CD4-positive, alpha-beta memory T cell (primary cell): ENCODE measurements around the gene PACRG. TPM values are rescaled to one million over a fixed set of nuclear protein-coding genes. Genes with fewer than 3 reads are reported as not detected.

ENCODE experiments used
- CTCF ChIA-PET: fragments of 350-600 bp; sonication (Branson Sonifier 250); formaldehyde crosslinking; loops from one replicate; lab custom pipeline; 2021; ENCODE audit warnings: inconsistent platforms; ENCODE audit not compliant: partially characterized antibody; lab: Charles Lee
- POLR2A ChIA-PET: fragments of 350-600 bp; sonication (Branson Sonifier 250); formaldehyde crosslinking; loops from one replicate; lab custom pipeline; 2021; ENCODE audit not compliant: partially characterized antibody; lab: Charles Lee
- DNase-seq, 5 donors: peaks; one replicate each; pipeline versions ENCODE4 v3.0.0 to v3.0.0-alpha.2; 2020 to 2022; ENCODE audit warnings: mixed read lengths in 1 of 5
- H3K27ac ChIP-seq: one replicate; pipeline ENCODE4 v1.7.0; 2013; ENCODE audit warnings: low read depth, low read length
- H3K27me3 ChIP-seq: 2 replicates; pipeline ENCODE4 v1.7.0; 2013; ENCODE audit warnings: mild to moderate bottlenecking, low read length, moderate library complexity; ENCODE audit not compliant: insufficient read depth
- H3K36me3 ChIP-seq: 2 replicates; pipeline ENCODE4 v1.7.0; 2013; ENCODE audit warnings: mild to moderate bottlenecking, low read length, moderate library complexity; ENCODE audit not compliant: insufficient read depth
- H3K4me1 ChIP-seq: 2 replicates; pipeline ENCODE4 v1.7.0; 2013; ENCODE audit warnings: mild to moderate bottlenecking, low read length, moderate library complexity; ENCODE audit not compliant: insufficient read depth
- H3K4me3 ChIP-seq, 2 donors: one replicate each; pipeline ENCODE4 v1.7.0; 2013; ENCODE audit warnings: low read length in 2 of 2, mild to moderate bottlenecking in 1 of 2
- H3K9me3 ChIP-seq, 2 donors: one replicate each; pipeline ENCODE4 v1.7.0; 2013; ENCODE audit warnings: low read length in 2 of 2, control low read depth in 1 of 2; ENCODE audit not compliant: control insufficient read depth in 1 of 2
- H3K27ac Mint-ChIP-seq, 7 donors: one replicate each; pipeline ENCODE4 v1.8.0; 2020 to 2021; ENCODE audit warnings: mixed read lengths in 7 of 7, mild to moderate bottlenecking in 6 of 7, inconsistent platforms in 3 of 7, moderate library complexity in 3 of 7
- H3K27me3 Mint-ChIP-seq, 2 donors: one replicate each; pipeline ENCODE4 v1.8.0; 2020 to 2021; ENCODE audit warnings: mixed read lengths in 2 of 2
- H3K36me3 Mint-ChIP-seq, 2 donors: one replicate each; pipeline ENCODE4 v1.8.0; 2020 to 2021; ENCODE audit warnings: mixed read lengths in 2 of 2, inconsistent platforms in 1 of 2, mild to moderate bottlenecking in 1 of 2
- H3K4me1 Mint-ChIP-seq, 4 donors: one replicate each; pipeline ENCODE4 v1.8.0; 2020 to 2021; ENCODE audit warnings: mixed read lengths in 4 of 4, mild to moderate bottlenecking in 1 of 4
- H3K4me3 Mint-ChIP-seq, 8 donors: one replicate each; pipeline ENCODE4 v1.8.0; 2020 to 2021; ENCODE audit warnings: mixed read lengths in 8 of 8, mild to moderate bottlenecking in 7 of 8, moderate library complexity in 6 of 8, inconsistent platforms in 3 of 8
- H3K9me3 Mint-ChIP-seq, 8 donors: one replicate each; pipeline ENCODE4 v1.8.0; 2020 to 2021; ENCODE audit warnings: mixed read lengths in 8 of 8, mild to moderate bottlenecking in 5 of 8, inconsistent platforms in 3 of 8, moderate library complexity in 1 of 8
- intact Hi-C: fragments of 100-400 bp; cut with micrococcal nuclease; formaldehyde crosslinking; loops from one replicate; pipeline ENCODE4 v1.15.1; 2023
- polyA plus RNA-seq, 2 donors: library from polyadenylated mRNA; unstranded; fragments of 300-500 nt; fragmentation: Illumina TruSeq; gene quantifications; one replicate each; pipeline ENCODE4 v1.2.3, GENCODE V29; 2021
- total RNA-seq, 2 experiments: library from RNA; stranded (reverse); gene quantifications; one replicate each; pipeline ENCODE4 v1.2.3, GENCODE V29; 2021

Gene PACRG
- total and polyA plus RNA-seq, 4 experiments from 2014 or later: 0.21 to 1.5 (median 0.81) TPM; not detected in 1

DNA sequence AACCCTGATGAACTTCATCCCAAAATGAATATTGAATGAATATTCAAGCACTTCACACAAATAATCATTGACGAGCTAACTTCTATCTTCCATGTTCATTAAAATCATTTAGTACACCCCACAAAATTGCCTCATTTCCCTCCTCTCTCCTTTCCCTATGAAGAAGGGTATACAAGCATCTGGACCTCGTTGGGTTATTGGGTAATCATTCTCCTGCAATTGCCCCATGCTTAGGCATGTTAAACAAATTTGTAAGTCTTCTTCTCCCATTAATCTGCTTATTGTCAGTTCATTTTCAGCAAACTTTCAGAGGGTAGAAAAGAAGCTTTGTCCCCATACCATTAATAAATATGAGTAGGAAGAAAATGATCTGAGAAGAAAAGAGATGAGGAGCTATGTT, 27.8 kb upstream of the PACRG start:
- Histone ChIP-seq H3K27ac (no peak overlapping the region), H3K36me3 (no peaks in the 10 kb centered on the region), H3K4me3 (no peak overlapping the region), H3K9me3 (no peaks in the 10 kb centered on the region), H3K4me1 (no peaks in the 10 kb centered on the region), H3K27me3 (no peaks in the 10 kb centered on the region)
- CTCF ChIA-PET: no interaction called here
- intact Hi-C loops: no loop called here
- no peak for DNase-seq
- peaks cover 0 to 2% (median 0%) of the 10 kb centered on the region in 8 donors for H3K9me3 Mint-ChIP-seq
- no peak overlapping the region for H3K4me3 Mint-ChIP-seq
- no peak overlapping the region for H3K27ac Mint-ChIP-seq
- H3K4me1 Mint-ChIP-seq: no peaks in the 10 kb centered on the region
- no peaks in the 10 kb centered on the region for H3K36me3 Mint-ChIP-seq
- no peaks in the 10 kb centered on the region for H3K27me3 Mint-ChIP-seq
- POLR2A ChIA-PET: no interaction called here

DNA sequence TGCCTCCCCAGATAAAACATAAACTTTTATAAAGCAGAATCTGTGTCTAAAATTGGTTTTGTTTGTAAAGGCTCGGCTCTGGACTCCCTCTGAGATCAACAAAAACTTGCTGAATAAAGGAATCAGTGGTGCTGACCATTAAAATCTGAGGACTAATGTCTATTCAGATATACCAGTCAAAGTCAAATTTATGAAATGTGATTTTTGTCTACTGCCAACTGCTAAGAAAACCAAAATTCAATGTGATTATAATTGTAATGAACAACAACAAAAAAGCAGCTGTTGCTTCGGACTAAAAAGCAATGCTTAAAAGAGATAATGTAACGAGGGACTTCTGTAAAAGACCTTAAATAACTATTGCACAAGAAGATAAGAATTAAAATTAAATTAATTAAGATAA, 26.8 kb upstream of the PACRG start:
- POLR2A ChIA-PET: no interaction called here

GRCh38 chr6:162701551-162701950, 26.2 kb upstream of the PACRG start:
- Mint-ChIP-seq H3K4me3 (no peak overlapping the region), H3K27ac (no peak overlapping the region), H3K36me3 (no peaks in the 10 kb centered on the region), H3K4me1 (no peaks in the 10 kb centered on the region), H3K27me3 (peaks cover 0 to 1% of the 10 kb centered on the region in 2 donors), H3K9me3 (peaks cover 0 to 2% (median 0%) of the 10 kb centered on the region in 8 donors)
- intact Hi-C loops: no loop called here
- DNase-seq: no peak
- no peaks in the 10 kb centered on the region for H3K27me3 ChIP-seq
- no peaks in the 10 kb centered on the region for H3K9me3 ChIP-seq
- CTCF ChIA-PET: no interaction called here
- H3K4me1 ChIP-seq: no peaks in the 10 kb centered on the region
- no peak overlapping the region for H3K27ac ChIP-seq
- POLR2A ChIA-PET: no interaction called here
- no peaks in the 10 kb centered on the region for H3K36me3 ChIP-seq
- H3K4me3 ChIP-seq: no peak overlapping the region

More for the DNA sequence above, 26.8 kb upstream of the PACRG start:
- Histone ChIP-seq H3K4me1 (no peaks in the 10 kb centered on the region), H3K36me3 (no peaks in the 10 kb centered on the region), H3K9me3 (no peaks in the 10 kb centered on the region), H3K27ac (no peak overlapping the region), H3K27me3 (no peaks in the 10 kb centered on the region), H3K4me3 (no peak overlapping the region)
- H3K4me3 Mint-ChIP-seq: no peak overlapping the region
- no peak overlapping the region for H3K27ac Mint-ChIP-seq
- H3K4me1 Mint-ChIP-seq: no peaks in the 10 kb centered on the region
- peaks cover 0 to 1% of the 10 kb centered on the region in 2 donors for H3K27me3 Mint-ChIP-seq
- intact Hi-C loops: no loop called here
- CTCF ChIA-PET: no interaction called here
- no peak for DNase-seq
- peaks cover 0 to 2% (median 0%) of the 10 kb centered on the region in 8 donors for H3K9me3 Mint-ChIP-seq
- no peaks in the 10 kb centered on the region for H3K36me3 Mint-ChIP-seq

- ChIA-PET CTCF (no interaction called here), POLR2A (no interaction called here)
- no peak for DNase-seq
- Histone ChIP-seq H3K4me1 (no peaks in the 10 kb centered on the region), H3K9me3 (no peaks in the 10 kb centered on the region), H3K36me3 (no peaks in the 10 kb centered on the region), H3K4me3 (no peak overlapping the region), H3K27me3 (no peaks in the 10 kb centered on the region), H3K27ac (no peak overlapping the region)
- Mint-ChIP-seq H3K4me1 (no peaks in the 10 kb centered on the region), H3K9me3 (peaks cover 0 to 2% (median 0%) of the 10 kb centered on the region in 8 donors), H3K4me3 (no peak overlapping the region), H3K27ac (peak overlapping the region in 1 of 7 donors; percentile 67), H3K36me3 (no peaks in the 10 kb centered on the region), H3K27me3 (peaks cover 0 to 1% of the 10 kb centered on the region in 2 donors)
- intact Hi-C loops: no loop called here
Measured at GRCh38 chr6:162702446-162702845, 25.3 kb upstream of the PACRG start.

- no peak overlapping the region for H3K27ac Mint-ChIP-seq
- no peaks in the 10 kb centered on the region for H3K9me3 Mint-ChIP-seq
- no peak overlapping the region for H3K4me3 Mint-ChIP-seq
- H3K36me3 ChIP-seq: no peaks in the 10 kb centered on the region
- no peak overlapping the region for H3K27ac ChIP-seq
- H3K4me1 Mint-ChIP-seq: no peaks in the 10 kb centered on the region
- POLR2A ChIA-PET: no interaction called here
- no peaks in the 10 kb centered on the region for H3K4me1 ChIP-seq
- H3K27me3 Mint-ChIP-seq: peaks cover 0 to 1% of the 10 kb centered on the region in 2 donors
- no peak for DNase-seq
- no peaks in the 10 kb centered on the region for H3K9me3 ChIP-seq
- intact Hi-C loops: no loop called here
- no peaks in the 10 kb centered on the region for H3K36me3 Mint-ChIP-seq
- no peak overlapping the region for H3K4me3 ChIP-seq
- CTCF ChIA-PET: no interaction called here
- no peaks in the 10 kb centered on the region for H3K27me3 ChIP-seq
Measured at GRCh38 chr6:162704001-162704400, 23.8 kb upstream of the PACRG start.

GRCh38 chr6:162705736-162706135, 22.0 kb upstream of the PACRG start:
- H3K27me3 Mint-ChIP-seq: peaks cover 0 to 1% of the 10 kb centered on the region in 2 donors
- Histone ChIP-seq H3K4me1 (no peaks in the 10 kb centered on the region), H3K36me3 (no peaks in the 10 kb centered on the region), H3K9me3 (no peaks in the 10 kb centered on the region), H3K4me3 (no peak overlapping the region), H3K27ac (no peak overlapping the region), H3K27me3 (no peaks in the 10 kb centered on the region)
- DNase-seq: no peak
- intact Hi-C loops: no loop called here
- POLR2A ChIA-PET: no interaction called here
- H3K36me3 Mint-ChIP-seq: no peaks in the 10 kb centered on the region
- no peak overlapping the region for H3K27ac Mint-ChIP-seq
- CTCF ChIA-PET: interaction anchor here (1.5 kb wide), 1 partner anchor 9 kb away, joined by 4 read pairs; no protein-coding TSS in a partner anchor
- H3K4me3 Mint-ChIP-seq: no peak overlapping the region
- H3K9me3 Mint-ChIP-seq: no peaks in the 10 kb centered on the region
- no peaks in the 10 kb centered on the region for H3K4me1 Mint-ChIP-seq

- Histone ChIP-seq H3K9me3 (no peaks in the 10 kb centered on the region), H3K27ac (no peak overlapping the region), H3K4me3 (no peak overlapping the region), H3K27me3 (no peaks in the 10 kb centered on the region), H3K36me3 (no peaks in the 10 kb centered on the region), H3K4me1 (no peaks in the 10 kb centered on the region)
- ChIA-PET CTCF (interaction anchor here (1.5 kb wide), 1 partner anchor 9 kb away, joined by 4 read pairs; no protein-coding TSS in a partner anchor), POLR2A (no interaction called here)
- Mint-ChIP-seq H3K27ac (no peak overlapping the region), H3K4me1 (no peaks in the 10 kb centered on the region), H3K27me3 (peaks cover 0 to 1% of the 10 kb centered on the region in 2 donors), H3K4me3 (no peak overlapping the region), H3K9me3 (no peaks in the 10 kb centered on the region), H3K36me3 (no peaks in the 10 kb centered on the region)
- intact Hi-C loops: no loop called here
- no peak for DNase-seq
Measured at GRCh38 chr6:162706232-162706631, 21.5 kb upstream of the PACRG start.

DNA sequence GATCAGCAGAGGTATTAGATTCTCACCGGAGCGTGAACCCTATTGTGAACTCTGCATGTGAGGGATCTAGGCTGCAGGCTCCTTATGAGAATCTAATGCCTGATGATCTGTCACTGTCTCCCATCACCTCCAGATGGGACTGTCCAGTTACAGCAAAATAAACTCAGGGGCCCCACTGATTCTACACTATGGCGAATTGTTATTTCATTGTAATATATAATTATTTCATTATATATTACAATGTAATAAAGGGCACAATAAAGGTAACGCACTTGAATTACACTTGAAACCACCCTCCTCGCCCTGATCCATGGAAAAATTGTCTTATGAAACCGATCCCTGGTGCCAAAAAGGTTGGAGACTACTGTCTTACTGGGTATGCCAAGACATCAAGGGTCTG, 18.8 kb upstream of the PACRG start:
- Mint-ChIP-seq H3K9me3 (no peaks in the 10 kb centered on the region), H3K27me3 (peaks cover 0 to 1% of the 10 kb centered on the region in 2 donors), H3K27ac (no peak overlapping the region), H3K36me3 (no peaks in the 10 kb centered on the region), H3K4me3 (peak overlapping the region in 1 of 8 donors; percentile 45), H3K4me1 (no peaks in the 10 kb centered on the region)
- POLR2A ChIA-PET: no interaction called here
- H3K9me3 ChIP-seq: no peaks in the 10 kb centered on the region
- no peak overlapping the region for H3K27ac ChIP-seq
- H3K4me3 ChIP-seq: no peak overlapping the region
- H3K4me1 ChIP-seq: no peaks in the 10 kb centered on the region
- no peak for DNase-seq
- intact Hi-C loops: no loop called here
- CTCF ChIA-PET: no interaction called here
- no peaks in the 10 kb centered on the region for H3K36me3 ChIP-seq
- H3K27me3 ChIP-seq: no peaks in the 10 kb centered on the region
